Stimulated activated CD8-positive, alpha-beta memory T cell treated with anti-CD3 and anti-CD28 coated beads, Interleukin-7, amount 100 ng/mL, for 24 hours (primary cell): ENCODE measurements around the gene TANGO2.

Source experiments
- DNase-seq: peaks from one replicate; pipeline ENCODE4 v3.0.0-alpha.2; 2020; ENCODE audit warnings: low read depth

The TANGO2 gene

GRCh38 chr22:20044495-20045151 is 23.7 kb downstream of the TANGO2 start:
- no peak for DNase-seq

DNA sequence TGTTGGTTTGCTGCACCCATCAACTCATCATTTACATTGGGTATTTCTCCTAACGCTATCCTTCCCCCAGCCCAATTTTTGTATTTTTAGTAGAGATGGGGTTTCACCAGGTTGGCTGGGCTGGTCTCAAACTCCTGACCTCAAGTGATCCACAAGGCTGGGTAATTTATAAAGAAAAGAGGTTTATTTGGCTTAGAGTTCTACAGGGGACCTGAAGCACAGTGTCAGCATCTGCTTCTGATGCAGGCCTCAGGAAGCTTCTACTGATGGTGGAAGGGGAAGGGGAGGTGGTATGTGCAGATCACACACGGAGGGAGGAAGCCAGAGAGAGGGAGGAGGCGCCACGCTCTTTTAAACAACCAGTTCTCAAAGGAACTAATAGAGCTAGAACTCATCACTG is 25.8 kb downstream of the TANGO2 start:
- no peak for DNase-seq

- no peak for DNase-seq
Observed at GRCh38 chr22:20051927-20052308, 31.0 kb downstream of the TANGO2 start.

DNA sequence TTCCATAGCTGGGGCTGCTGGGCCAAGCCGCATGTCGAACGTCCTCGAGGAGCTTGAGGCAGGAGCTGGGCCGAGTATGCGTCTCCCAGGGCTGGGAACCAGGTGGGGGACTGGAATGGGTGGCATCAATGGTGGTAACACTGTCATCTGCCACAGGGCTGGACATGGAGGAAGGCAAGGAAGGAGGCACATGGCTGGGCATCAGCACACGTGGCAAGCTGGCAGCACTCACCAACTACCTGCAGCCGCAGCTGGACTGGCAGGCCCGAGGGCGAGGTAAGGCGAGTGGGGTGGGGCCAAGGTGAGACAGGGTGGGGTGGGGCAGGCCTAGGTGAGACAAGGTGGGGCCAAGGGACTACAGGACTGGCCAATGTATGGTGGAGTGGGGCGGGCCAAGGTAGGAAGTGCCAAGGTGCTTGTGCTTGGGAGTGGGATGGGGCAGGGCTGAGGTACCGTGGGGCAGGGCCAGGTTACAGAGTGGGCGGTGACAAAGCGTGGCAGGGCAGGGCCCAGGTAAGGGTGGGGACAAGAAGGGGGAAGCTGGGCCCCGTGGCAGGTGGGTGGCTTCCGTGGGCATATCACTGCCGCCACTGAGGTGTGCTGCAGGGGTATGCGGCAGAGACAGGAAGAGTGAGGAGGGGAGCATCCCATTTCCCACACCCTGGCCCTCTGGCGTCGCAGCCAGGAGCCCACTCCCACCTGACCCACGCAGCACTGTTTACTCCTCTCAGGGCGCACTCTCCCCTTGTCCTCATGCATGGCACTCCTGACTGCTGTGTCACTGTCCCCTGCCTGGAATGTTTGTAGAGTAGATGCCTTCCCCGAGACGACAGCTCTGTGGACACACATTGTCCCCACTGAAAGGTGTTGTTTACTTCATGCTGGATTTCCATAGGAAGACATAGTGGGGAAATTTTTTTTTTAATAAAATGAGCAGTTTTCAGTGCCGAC is 31.7 kb downstream of the TANGO2 start:
- no peak for DNase-seq

DNA sequence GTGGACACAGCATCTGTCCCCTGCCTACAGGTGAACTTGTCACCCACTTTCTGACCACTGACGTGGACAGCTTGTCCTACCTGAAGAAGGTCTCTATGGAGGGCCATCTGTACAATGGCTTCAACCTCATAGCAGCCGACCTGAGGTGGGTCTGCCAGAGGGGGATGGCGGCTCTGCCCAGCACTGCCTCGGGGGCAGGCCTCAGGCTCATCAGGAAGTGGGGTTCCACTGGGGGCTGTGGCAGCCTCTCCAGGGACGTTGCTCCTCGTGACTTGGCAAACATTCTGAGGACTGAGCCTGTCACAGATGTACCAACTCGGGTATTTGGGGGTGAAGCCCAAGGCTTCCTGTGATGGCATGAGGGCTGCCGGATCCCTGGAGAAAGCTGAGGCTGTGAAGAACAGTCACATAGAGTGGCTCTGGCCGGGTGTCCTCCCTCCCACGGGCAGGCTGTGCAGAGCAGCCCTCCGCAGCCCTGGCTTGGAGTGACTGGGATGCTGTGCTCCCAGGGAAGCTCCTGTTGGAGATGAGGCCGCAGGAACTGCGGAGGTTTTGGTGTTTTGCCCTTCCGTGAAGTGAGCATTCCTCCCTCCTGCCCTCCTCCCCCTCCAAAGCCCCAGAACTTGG is 32.6 kb downstream of the TANGO2 start:
- no peak for DNase-seq

GRCh38 chr22:20054034-20054427 is 33.1 kb downstream of the TANGO2 start:
- no peak for DNase-seq

GRCh38 chr22:20054485-20054884 is 33.6 kb downstream of the TANGO2 start:
- no peak for DNase-seq

DNA sequence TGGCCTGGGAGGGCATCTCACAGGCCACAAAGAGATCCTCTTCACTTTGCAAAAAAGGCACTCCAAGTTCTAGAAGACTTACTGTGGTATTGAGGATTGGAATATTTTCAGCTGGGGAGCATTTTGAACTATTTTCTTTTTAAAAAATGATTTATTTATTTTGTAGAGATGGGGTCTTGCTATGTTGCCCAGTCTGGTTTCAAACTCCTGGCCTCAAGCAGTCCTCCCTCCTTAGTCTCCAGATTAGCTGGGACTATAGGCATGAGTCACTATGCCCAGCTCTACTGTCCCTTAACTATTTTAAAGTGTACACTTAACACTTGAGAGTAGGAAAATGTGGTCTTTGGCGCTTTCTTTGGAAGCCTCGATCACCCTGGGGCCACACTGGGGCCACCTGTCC is 34.2 kb downstream of the TANGO2 start:
- no peak for DNase-seq

GRCh38 chr22:20055654-20056053 is 34.7 kb downstream of the TANGO2 start:
- DNase-seq, result no peak

- DNase-seq, result no peak
Observed at GRCh38 chr22:20056161-20056560, 35.3 kb downstream of the TANGO2 start.

DNA sequence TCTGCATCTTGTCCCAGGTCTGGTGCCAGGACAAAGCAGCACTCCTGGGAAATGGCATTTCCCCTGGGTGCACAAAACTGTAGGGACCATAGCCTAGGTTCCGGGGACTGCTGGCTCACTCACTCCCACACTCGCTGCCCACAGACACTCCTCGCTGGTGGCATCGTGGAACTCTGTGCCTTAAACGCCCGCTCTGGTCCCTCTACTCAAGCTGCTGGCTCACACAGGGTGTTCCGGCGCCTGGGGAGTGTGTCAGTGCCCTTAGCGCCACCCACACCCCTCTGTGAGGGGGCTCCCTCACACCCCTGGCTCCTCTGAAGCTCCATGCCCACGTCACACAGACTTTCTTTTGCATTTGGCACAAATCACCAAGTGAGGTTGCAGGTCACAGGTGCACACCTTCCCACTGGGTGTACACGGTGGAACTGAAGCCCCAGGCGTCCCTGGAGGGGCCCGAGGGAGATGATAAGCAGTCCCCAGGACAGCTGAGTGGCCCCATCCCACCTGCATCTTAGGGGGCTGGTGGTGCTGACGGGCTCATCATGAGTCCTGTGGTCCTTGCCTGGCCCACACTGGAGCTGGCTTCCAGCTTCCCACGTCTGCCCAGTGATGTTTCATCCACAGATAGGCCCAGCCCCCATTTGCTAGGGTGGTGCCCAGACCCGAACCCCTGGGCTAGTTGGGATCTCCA is 35.9 kb downstream of the TANGO2 start:
- no peak for DNase-seq

- DNase-seq, result no peak
Observed at GRCh38 chr22:20057596-20058268, 36.8 kb downstream of the TANGO2 start.

- no peak for DNase-seq
Observed at GRCh38 chr22:20058989-20059770, 38.3 kb downstream of the TANGO2 start.

DNA sequence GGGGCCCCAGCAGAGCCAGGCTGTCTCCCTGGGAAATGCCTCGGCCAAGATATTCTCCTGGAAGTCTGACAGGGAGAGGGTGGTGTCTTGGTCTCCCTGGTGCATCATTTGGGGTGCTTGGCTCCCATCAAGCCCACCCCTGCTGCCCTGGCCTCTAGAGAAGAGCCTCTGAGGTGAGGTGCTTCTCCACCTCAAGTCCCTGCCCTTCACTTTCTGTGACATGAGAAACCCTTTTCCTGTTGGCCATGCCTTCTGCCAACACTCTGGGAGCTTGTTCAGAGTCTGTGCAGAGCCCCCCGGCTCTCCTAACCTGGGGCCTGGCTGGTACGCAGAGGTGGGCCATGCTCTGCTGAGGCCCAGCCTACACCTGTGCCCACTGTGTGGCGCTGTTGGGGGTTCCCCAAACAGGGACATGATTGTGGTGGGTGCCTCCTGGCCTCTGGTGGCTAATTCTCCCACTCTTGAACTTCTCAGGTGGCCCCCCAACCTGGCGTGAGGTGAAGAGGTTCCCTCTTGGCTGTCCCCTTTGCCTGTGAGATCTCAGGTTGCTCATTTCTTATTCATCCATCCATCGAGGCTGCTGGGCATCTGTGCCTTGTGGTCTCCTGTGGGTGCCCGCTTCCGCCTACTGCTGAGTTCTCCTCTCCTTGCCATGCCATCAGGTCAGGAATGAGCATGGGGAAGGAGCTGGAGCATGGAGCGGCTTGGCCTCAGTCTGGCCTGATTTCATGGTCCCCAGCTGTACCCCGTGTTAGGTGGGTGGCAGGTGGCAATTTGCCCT is 40.0 kb downstream of the TANGO2 start:
- DNase-seq, result no peak

DNA sequence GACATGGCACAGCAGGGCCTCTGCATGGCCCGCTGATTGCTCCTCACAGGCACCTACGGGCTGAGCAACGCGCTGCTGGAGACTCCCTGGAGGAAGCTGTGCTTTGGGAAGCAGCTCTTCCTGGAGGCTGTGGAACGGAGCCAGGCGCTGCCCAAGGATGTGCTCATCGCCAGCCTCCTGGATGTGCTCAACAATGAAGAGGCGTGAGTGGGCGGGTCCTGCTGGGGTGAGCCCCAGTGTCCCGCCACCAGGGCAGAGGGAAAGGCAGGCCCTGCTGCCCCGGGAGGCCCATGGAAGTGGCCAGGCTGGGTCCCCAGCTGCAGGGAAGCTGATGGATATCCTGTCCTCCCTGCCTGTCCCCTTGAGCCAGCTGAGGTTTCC is 40.6 kb downstream of the TANGO2 start:
- no peak for DNase-seq

DNA sequence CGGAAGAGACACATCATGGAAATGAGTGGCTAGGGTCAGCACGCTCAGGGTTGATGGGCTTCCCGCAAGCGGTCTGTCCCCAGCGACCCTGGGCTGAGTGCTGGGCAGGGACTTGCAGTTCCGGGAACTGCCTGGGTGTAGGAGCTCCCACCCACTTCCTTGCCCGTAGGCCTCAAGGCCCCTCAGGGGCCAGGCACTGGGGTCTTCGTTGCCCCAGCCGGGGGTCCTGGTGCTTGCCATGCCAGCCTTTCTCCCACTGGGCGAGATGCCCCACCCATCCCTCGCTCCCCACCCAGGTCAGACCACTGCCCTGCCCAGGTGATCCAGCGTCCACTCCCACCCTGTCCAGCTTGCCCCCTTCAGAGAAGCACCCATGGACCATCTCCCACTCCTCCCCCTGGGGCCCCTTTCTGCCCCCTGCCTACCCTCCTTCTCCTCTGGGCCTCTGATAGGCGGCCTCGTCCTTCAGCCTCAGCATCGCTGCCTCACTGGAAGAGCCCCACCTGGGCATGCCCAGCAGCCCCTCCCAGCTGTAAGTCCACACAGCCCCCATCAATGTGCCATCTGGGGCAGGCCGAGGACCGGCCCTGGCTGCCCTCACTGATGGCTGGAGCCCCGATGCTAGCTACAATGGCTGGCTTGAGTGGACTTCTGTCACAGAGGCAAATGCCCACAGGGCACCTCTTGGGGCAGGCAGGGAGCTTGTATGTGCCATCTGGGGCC is 41.3 kb downstream of the TANGO2 start:
- no peak for DNase-seq

- no peak for DNase-seq
Observed at GRCh38 chr22:20062766-20063083, 41.8 kb downstream of the TANGO2 start.

DNA sequence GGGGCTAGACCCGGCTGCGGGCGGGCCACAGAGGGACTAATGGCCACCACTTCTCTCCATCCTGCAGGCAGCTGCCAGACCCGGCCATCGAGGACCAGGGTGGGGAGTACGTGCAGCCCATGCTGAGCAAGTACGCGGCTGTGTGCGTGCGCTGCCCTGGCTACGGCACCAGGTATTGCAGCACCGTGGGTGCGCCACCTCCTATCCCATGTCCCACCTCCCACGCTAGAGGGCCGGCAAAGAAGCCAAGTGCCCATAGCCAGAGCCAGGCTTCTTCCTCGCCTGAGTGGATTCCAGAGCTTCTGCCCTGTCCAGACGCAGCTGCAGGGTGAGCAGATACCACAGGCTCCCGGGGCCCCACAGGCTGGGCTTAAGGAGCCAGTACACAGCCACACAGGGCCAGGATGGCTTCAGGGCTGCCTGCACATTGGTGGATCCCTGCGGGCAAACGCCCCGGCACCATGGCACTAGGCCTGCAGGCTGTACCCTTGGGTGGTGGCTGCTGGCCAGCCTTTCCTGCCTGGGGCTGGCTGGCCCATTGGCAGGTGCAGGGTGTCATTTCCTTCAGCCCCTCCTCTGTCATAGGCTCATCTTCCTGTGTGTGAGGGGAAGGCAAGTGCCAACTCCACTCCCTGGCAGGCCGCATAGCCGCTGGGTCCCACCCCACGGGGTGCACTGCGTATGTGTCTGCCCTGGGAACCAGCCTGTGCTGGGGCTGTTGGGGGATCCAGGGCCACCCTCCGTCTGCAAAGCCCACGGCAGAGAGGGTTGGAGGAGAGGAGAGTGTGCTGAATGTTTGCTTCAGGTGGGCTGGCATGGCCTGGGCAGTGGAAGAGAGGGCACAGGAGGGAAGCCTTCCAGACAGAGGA is 42.6 kb downstream of the TANGO2 start:
- no peak for DNase-seq

DNA sequence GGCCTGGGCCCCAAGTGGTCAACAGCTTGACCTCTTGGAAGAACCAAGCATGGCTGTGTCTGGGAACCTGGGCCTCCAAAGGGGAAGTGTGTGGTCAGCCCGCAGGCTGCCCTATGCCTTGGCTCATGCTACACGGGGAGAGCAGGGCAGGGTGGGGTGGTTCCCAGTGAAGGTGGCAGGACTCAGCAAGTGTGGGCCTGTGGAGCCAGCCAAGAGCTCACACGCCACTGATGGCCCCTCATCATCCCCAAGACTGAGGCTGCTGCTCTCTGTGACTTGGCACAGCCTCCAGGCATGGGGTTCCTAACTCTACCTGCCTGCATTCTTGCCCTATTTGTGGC is 43.2 kb downstream of the TANGO2 start:
- DNase-seq, result no peak
